Stomach (tissue), 19 donors: Measurements from ENCODE around the gene ARX. TPM values are rescaled to one million over a fixed set of nuclear protein-coding genes. Genes with fewer than 3 reads are reported as not detected.
A peak's percentile ranks its signal among the peaks of the same experiment; 100 is the strongest.

ENCODE experiments used
- DNase-seq, 2 donors: peaks; one replicate each; pipeline versions ENCODE4 v3.0.0 to v3.0.0-alpha.2; 2013 to 2019
- H3K27ac ChIP-seq, 5 donors: fragments of 200-600 bp in 4 of 5; sonication (generic) in 4 of 5; one replicate each; pipeline ENCODE4 v1.5.1; 2013 to 2019; ENCODE audit warnings: mild to moderate bottlenecking in 1 of 5, moderate library complexity in 1 of 5
- H3K27me3 ChIP-seq, 3 donors: fragments of 200-600 bp; sonication (generic); one replicate each; pipeline ENCODE4 v1.5.1; 2017 to 2019; ENCODE audit warnings: mixed run types in 1 of 3
- H3K36me3 ChIP-seq, 4 donors: fragments of 200-600 bp; sonication (generic); 1 replicate in 3 of 4; 2 replicates in 1 of 4; pipeline ENCODE4 v1.5.1; 2016 to 2019
- H3K4me1 ChIP-seq, 4 donors: fragments of 200-600 bp; sonication (generic); one replicate each; pipeline ENCODE4 v1.5.1; 2016 to 2019
- H3K4me3 ChIP-seq, 4 donors: fragments of 200-600 bp; sonication (generic) in 3 of 4; one replicate each; pipeline ENCODE4 v1.5.1; 2016 to 2019; ENCODE audit warnings: mild to moderate bottlenecking in 1 of 4
- H3K9me3 ChIP-seq, 4 donors: fragments of 200-600 bp; sonication (generic); one replicate each; pipeline ENCODE4 v1.5.1; 2016 to 2019
- CTCF ChIP-seq, 7 experiments: fragments of 450-650 bp in 4 of 7; fragments of 200-600 bp in 3 of 7; sonication (generic) in 3 of 7; IDR thresholded peaks; one replicate each; pipeline ENCODE4 v1.5.1; 2016 to 2019; ENCODE audit warnings: antibody characterized with exemption in 7 of 7, control low read depth in 2 of 7, mild to moderate bottlenecking in 1 of 7
- EP300 ChIP-seq: sonication (generic); formaldehyde crosslinking; IDR thresholded peaks from one replicate; pipeline ENCODE4 v1.6.1; 2017; ENCODE audit warnings: antibody characterized with exemption
- POLR2A ChIP-seq, 4 donors: fragments of 450-650 bp; IDR thresholded peaks; one replicate each; pipeline ENCODE4 v1.6.1; 2016; ENCODE audit warnings: antibody characterized with exemption in 4 of 4, control low read depth in 2 of 4, mild to moderate bottlenecking in 1 of 4, moderate library complexity in 1 of 4
- POLR2AphosphoS5 ChIP-seq, 3 donors: sonication (generic); formaldehyde crosslinking; IDR thresholded peaks; one replicate each; pipeline ENCODE4 v1.6.1; 2016; ENCODE audit warnings: antibody characterized with exemption in 3 of 3
- WGBS, 5 donors: extraction: QIAGEN DNeasy Blood & Tissue Kit in 3 of 5; methylation state at CpG; one replicate each; pipeline versions ENCODE4 v1.1.5 to v1.1.7; 2013 to 2018; 5-methylcytosine and 5-hydroxymethylcytosine counted together
- intact Hi-C: fragments of 100-400 bp; cut with DNase I; formaldehyde crosslinking; loops from one replicate; pipeline ENCODE4 v1.15.1; 2023; ENCODE audit warnings: low total_unique reads
- long read RNA-seq, 10 donors: transcript quantifications; one replicate each; lab custom pipeline, GENCODE V29; 2026
- polyA plus RNA-seq, 3 donors: library from polyadenylated mRNA; stranded (reverse); fragments of 200-250 nt; gene quantifications; one replicate each; pipeline ENCODE4 v1.2.3, GENCODE V29; 2013
- total RNA-seq, 5 donors: library from RNA; depleted of rRNA; stranded (reverse); fragments of >200 nt; gene quantifications; one replicate each; pipeline versions ENCODE4 v1.1.0 to v1.2.3, GENCODE V29; 2014 to 2016
- donor health status: healthy with polysubstance abuse.
- donor health status: Bipolar disorder and iron deficiency.
- donor health status: healthy.

The ARX gene
- total RNA-seq = 1 to 10 TPM in 1 of 5 donors, under 1 TPM in 3, not detected in 1; 0.18 to 1.8 (median 0.43) TPM
- polyA plus RNA-seq = under 1 TPM; 0.18 to 0.87 (median 0.76) TPM
- long read RNA-seq, donor 1 = 0 reads
- long read RNA-seq, donor 2, partial matches to known transcripts = 0 of 1 reads
- long read RNA-seq, donor 2, other reads (novel, unspliced or antisense) = 0 of 1 reads
- long read RNA-seq, donor 3, partial matches to known transcripts = 0 of 2 reads
- long read RNA-seq, donor 3, other reads (novel, unspliced or antisense) = 0 of 2 reads
- long read RNA-seq, donor 4 = 0 reads
- long read RNA-seq, donor 5 = 0 reads
- long read RNA-seq, donor 6 = 0 reads
- long read RNA-seq, donor 7 = 0 reads
- long read RNA-seq, donor 8 = 0 reads
- long read RNA-seq, donor 9 = 0 reads
- long read RNA-seq, donor 10 = 0 reads

DNA sequence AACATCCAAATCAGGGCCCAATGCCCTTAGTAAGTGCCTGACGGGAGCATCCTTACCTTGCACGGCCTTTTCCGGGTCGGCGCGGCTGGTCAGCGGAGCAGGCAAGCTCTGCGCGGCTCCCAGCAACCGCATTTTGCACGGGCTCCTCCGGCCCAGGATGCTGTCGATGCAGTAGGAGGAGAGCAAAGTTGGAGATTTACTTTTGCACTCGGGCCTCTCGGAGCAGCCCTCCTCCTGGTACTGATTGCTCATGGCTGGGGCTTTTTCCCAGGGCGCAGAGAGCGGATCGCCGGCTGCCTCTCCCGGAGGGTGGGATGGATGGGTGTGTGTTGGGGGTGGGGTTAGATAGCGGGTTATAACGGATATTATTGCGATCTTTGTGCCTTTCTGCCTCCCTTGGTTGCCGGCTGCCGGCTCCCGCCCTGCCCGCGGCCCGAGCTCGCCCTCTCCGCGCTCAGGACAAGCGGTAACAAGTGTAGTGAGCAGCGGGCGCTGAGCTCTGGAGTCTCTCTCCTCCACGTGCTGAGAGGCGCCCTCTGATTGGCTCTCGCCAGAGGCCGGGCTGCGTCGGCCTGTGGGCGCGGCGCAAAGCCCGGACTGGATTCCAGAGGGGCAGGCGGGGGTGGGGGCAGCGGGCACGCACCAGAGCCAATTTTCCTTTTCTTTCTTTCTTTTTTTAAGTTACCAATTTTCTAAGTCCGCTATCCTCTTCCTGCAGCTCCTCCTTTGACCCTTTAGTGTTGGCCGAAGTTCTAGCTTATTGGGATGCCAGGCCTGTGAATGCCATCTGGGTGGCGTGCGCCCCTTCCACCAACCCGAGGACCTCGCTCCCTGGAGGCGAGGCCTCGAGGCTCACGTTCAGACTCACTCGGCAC is at the start of gene ARX:
Gene ARX (minus strand): TSS at position 480 of the 875 bp plus-strand sequence. CDS start 228 bp downstream, at position 252.
- no peaks in the 10 kb centered on the region for H3K36me3 ChIP-seq
- 0 to 33% (median 11%) methylated on average over 4 to 58 of the region's 58 CpGs for WGBS, 5 donors
- no peak within 1 kb of the TSS for H3K27ac ChIP-seq
- H3K4me3 ChIP-seq = peak within 1 kb of the TSS in 2 of 4 donors; percentile 13 to 32
- peaks cover 0 to 33% (median 3%) of the 10 kb centered on the region in 4 donors for H3K9me3 ChIP-seq
- peaks cover 3 to 40% (median 28%) of the 10 kb centered on the region in 4 donors for H3K4me1 ChIP-seq
- intact Hi-C loops = no loop called here
- peak in 1 of 2 donors; percentile 85 for DNase-seq
- peaks cover 57 to 99% (median 90%) of the 10 kb centered on the region in 3 donors for H3K27me3 ChIP-seq
- TF ChIP-seq POLR2AphosphoS5 (IDR thresholded peaks at IDR 0.05) (peak in 1 of 3 donors; percentile 7), POLR2A (IDR thresholded peaks at IDR 0.05) (no peak)

DNA sequence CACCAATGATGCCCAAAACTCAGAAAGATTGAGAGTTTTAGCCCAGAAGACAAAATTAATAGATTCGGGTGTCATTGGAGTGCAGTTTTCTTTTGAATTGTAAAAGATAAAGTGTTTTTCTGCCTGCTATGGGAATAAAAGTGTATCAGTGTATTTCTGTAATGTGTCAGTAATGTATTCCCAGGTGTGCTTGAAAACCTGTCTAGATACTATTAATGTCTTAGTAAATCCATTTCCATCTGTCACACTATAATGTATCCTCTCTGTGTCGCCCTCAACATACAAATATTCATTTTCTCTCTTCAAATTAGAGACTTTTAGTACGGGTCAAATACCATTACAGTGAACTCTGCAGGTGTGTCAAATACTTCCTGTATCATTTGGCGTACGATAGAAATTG is 43.5 kb upstream of the ARX start:
- intact Hi-C loops = no loop called here
- Histone ChIP-seq H3K27ac (no peak overlapping the region), H3K4me1 (no peaks in the 10 kb centered on the region), H3K27me3 (peaks cover 0 to 6% (median 0%) of the 10 kb centered on the region in 3 donors), H3K9me3 (peaks cover 0 to 14% (median 5%) of the 10 kb centered on the region in 4 donors), H3K4me3 (no peak overlapping the region), H3K36me3 (no peaks in the 10 kb centered on the region)
- no peak for DNase-seq
- no peak for TF ChIP-seq POLR2AphosphoS5 (IDR thresholded peaks at IDR 0.05)
- WGBS, 5 donors = 64 to 72% (median 70%) methylated on average over 5 of the region's 5 CpGs

- TF ChIP-seq POLR2A (IDR thresholded peaks at IDR 0.05) (no peak), EP300 (no peak), POLR2AphosphoS5 (IDR thresholded peaks at IDR 0.05) (no peak), CTCF (IDR thresholded peaks at IDR 0.05) (no peak)
- Histone ChIP-seq H3K36me3 (no peaks in the 10 kb centered on the region), H3K27ac (no peak overlapping the region), H3K27me3 (no peaks in the 10 kb centered on the region), H3K4me1 (peaks cover 0 to 5% (median 0%) of the 10 kb centered on the region in 4 donors), H3K9me3 (peaks cover 0 to 14% (median 5%) of the 10 kb centered on the region in 4 donors), H3K4me3 (no peak overlapping the region)
- intact Hi-C loops = no loop called here
- 55 to 61% (median 57%) methylated on average over 4 of the region's 4 CpGs for WGBS, 5 donors
- no peak for DNase-seq
Observed at GRCh38 chrX:25052798-25053534, 37.2 kb upstream of the ARX start.

- DNase-seq = no peak
- Histone ChIP-seq H3K4me3 (no peak overlapping the region), H3K27me3 (no peaks in the 10 kb centered on the region), H3K9me3 (no peaks in the 10 kb centered on the region), H3K4me1 (peaks cover 0 to 5% (median 0%) of the 10 kb centered on the region in 4 donors), H3K36me3 (no peaks in the 10 kb centered on the region), H3K27ac (no peak overlapping the region)
- TF ChIP-seq POLR2A (IDR thresholded peaks at IDR 0.05) (no peak), POLR2AphosphoS5 (IDR thresholded peaks at IDR 0.05) (no peak), CTCF (IDR thresholded peaks at IDR 0.05) (no peak), EP300 (no peak)
- intact Hi-C loops = no loop called here
- WGBS, 5 donors = 24 to 33% (median 28%) methylated on average over 1 of the region's 1 CpG
Observed at GRCh38 chrX:25049971-25050370, 34.2 kb upstream of the ARX start.

- 13 to 35% (median 24%) methylated on average over 5 of the region's 5 CpGs for WGBS, 5 donors
- DNase-seq = peak in 1 of 2 donors; percentile 11
- Histone ChIP-seq H3K9me3 (no peaks in the 10 kb centered on the region), H3K27ac (no peak overlapping the region), H3K36me3 (no peaks in the 10 kb centered on the region), H3K4me3 (no peak overlapping the region), H3K4me1 (peaks cover 0 to 5% (median 0%) of the 10 kb centered on the region in 4 donors), H3K27me3 (no peaks in the 10 kb centered on the region)
- intact Hi-C loops = no loop called here
- TF ChIP-seq EP300 (no peak), POLR2AphosphoS5 (IDR thresholded peaks at IDR 0.05) (no peak), POLR2A (IDR thresholded peaks at IDR 0.05) (no peak), CTCF (IDR thresholded peaks at IDR 0.05) (no peak)
Observed at GRCh38 chrX:25049357-25049756, 33.6 kb upstream of the ARX start.
